GM06990 (cell line): ENCODE data around the gene LPCAT2.

ENCODE experiments used
- DNase-seq: peaks from one replicate; pipeline ENCODE4 v3.0.0-alpha.2; 2011; ENCODE audit not compliant: insufficient read length; ENCODE audit errors: extremely low read depth
- H3K27me3 ChIP-seq: replicated peaks from 2 replicates; pipeline ENCODE4 v1.6.0; 2011; ENCODE audit warnings: low read length; ENCODE audit not compliant: control insufficient read depth, insufficient read depth
- H3K36me3 ChIP-seq: 2 replicates; pipeline ENCODE4 v1.5.1; 2011; ENCODE audit warnings: low read length; ENCODE audit not compliant: control insufficient read depth, insufficient read depth
- H3K4me3 ChIP-seq: replicated peaks from 2 replicates; pipeline ENCODE4 v1.5.1; 2011; ENCODE audit warnings: low read depth, mild to moderate bottlenecking, control low read depth, low read length
- CTCF ChIP-seq: IDR thresholded peaks from 2 replicates; pipeline ENCODE4 v1.5.1; 2011; ENCODE audit warnings: low read length, control low read depth, mild to moderate bottlenecking, inconsistent platforms; ENCODE audit not compliant: insufficient read depth, poor library complexity, severe bottlenecking

Gene LPCAT2

GRCh38 chr16:55487048-55487803, 21.6 kb upstream of the LPCAT2 start:
- Histone ChIP-seq H3K27me3 (no peaks in the 10 kb centered on the region; the same call in 1 of the 2 replicates), H3K4me3 (no peak overlapping the region), H3K36me3 (no peaks in the 10 kb centered on the region)
- no peak for DNase-seq
- no peak for TF ChIP-seq CTCF

- H3K36me3 ChIP-seq: no peaks in the 10 kb centered on the region
- H3K4me3 ChIP-seq: no peak overlapping the region
- no peak for DNase-seq
- no peaks in the 10 kb centered on the region; the same call in 1 of the 2 replicates for H3K27me3 ChIP-seq
- no peak for TF ChIP-seq CTCF
Observed at GRCh38 chr16:55488306-55488705, 20.6 kb upstream of the LPCAT2 start.

GRCh38 chr16:55489119-55489955, 19.5 kb upstream of the LPCAT2 start:
- H3K4me3 ChIP-seq: no peak overlapping the region
- no peaks in the 10 kb centered on the region for H3K36me3 ChIP-seq
- TF ChIP-seq CTCF: no peak
- H3K27me3 ChIP-seq: no peaks in the 10 kb centered on the region
- no peak for DNase-seq

GRCh38 chr16:55489956-55490265, 19.0 kb upstream of the LPCAT2 start:
- no peak for DNase-seq
- Histone ChIP-seq H3K36me3 (no peaks in the 10 kb centered on the region), H3K27me3 (peaks cover under 1% of the 10 kb centered on the region), H3K4me3 (no peak overlapping the region)
- TF ChIP-seq CTCF: no peak

- H3K27me3 ChIP-seq: peaks cover 2% of the 10 kb centered on the region
- H3K4me3 ChIP-seq: no peak overlapping the region
- no peak for TF ChIP-seq CTCF
- no peak for DNase-seq
- no peaks in the 10 kb centered on the region for H3K36me3 ChIP-seq
Observed at GRCh38 chr16:55490301-55490700, 18.6 kb upstream of the LPCAT2 start.
